ENCODE results near the gene CENPM. TPM values are rescaled to one million over a fixed set of nuclear protein-coding genes. Genes with fewer than 3 reads are reported as not detected.

The CENPM gene
- total RNA-seq, 1 donor from 2014 or later: 13.3 TPM

DNA sequence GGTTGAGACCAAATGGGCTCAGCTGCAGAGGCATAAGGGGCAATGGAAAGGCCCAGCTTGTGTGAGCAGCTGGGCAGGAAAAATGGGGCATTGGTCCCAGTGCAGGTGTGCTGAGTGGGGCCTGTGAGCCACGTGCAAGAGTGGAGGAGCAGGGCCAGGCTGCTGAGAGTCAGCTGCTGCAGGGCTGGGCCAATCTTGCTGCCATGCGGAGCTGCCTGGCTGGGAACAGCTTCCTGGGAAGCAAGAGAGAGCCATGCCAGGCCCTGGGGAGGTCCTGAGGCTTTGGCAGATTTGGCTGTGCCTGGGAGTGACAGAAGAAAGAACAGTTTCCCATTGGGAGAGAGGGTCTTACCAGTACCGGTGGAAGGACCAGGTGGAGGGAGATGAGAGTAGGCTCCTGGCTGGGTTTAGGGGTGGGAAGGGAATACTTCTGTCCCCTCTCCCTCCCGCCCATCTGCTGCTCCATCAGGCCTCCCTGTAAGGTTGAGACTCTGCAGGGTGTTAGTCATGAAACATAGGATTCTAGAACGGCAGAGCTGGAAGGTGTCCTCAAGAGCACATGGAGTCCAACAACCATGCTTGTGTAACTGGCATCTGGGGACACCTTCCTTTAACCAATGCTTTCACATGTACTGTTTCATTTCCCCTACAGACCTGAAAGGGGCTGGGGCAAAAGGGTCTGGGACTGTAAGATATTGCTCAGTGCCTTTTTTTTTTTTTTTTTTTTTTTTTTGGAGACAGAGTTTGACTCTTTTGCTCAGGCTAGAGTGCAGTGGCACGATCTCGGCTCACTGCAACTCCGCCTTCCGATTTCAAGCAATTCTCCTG is 32.7 kb upstream of the CENPM start:
- ChIA-PET CTCF (interaction anchor here (0.6 kb wide), 1 partner anchor 35 kb away, joined by 3 read pairs; no protein-coding TSS in a partner anchor), POLR2A (no interaction called here)
- intact Hi-C loops (cut with micrococcal nuclease): no loop called here

DNA sequence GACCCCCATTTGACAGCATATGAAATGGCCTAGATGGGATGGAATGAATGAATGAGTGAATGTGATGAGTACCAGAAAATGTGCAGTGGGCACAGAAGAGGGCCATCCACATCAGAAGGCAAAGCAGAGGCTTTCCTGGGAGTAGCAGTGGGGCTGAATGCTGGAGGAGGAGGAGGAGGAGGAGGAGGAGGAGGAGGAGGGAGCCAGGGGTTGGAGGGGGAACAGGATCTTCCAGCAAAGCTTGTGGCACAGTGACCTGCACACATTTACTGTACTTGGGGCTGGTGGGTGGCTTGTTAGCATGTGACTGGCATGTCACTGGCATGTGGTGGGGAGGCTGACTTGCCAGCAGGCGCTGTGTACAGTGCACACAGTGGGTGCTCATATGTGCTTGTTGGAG is 31.8 kb upstream of the CENPM start:
- TF ChIP-seq, protein P1, sequence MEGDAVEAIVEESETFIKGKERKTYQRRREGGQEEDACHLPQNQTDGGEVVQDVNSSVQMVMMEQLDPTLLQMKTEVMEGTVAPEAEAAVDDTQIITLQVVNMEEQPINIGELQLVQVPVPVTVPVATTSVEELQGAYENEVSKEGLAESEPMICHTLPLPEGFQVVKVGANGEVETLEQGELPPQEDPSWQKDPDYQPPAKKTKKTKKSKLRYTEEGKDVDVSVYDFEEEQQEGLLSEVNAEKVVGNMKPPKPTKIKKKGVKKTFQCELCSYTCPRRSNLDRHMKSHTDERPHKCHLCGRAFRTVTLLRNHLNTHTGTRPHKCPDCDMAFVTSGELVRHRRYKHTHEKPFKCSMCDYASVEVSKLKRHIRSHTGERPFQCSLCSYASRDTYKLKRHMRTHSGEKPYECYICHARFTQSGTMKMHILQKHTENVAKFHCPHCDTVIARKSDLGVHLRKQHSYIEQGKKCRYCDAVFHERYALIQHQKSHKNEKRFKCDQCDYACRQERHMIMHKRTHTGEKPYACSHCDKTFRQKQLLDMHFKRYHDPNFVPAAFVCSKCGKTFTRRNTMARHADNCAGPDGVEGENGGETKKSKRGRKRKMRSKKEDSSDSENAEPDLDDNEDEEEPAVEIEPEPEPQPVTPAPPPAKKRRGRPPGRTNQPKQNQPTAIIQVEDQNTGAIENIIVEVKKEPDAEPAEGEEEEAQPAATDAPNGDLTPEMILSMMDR (IDR thresholded peaks at IDR 0.05): no peak
- Mint-ChIP-seq H3K4me1 (peaks cover 12% of the 10 kb centered on the region), H3K27ac (no peak overlapping the region), H3K4me3 (no peak overlapping the region), H3K36me3 (ENCODE audit: low read depth) (no peaks in the 10 kb centered on the region), H3K9me3 (no peaks in the 10 kb centered on the region), H3K27me3 (peaks cover 32% of the 10 kb centered on the region)
- ChIA-PET POLR2A (no interaction called here), CTCF (no interaction called here)
- intact Hi-C loops (cut with micrococcal nuclease): no loop called here
- ATAC-seq (ENCODE audit: low read depth) (no peak), DNase-seq (no peak)

More for the DNA sequence above, 32.7 kb upstream of the CENPM start:
- ATAC-seq (ENCODE audit: low read depth): no peak
- Mint-ChIP-seq H3K27me3 (peaks cover 30% of the 10 kb centered on the region), H3K9me3 (no peaks in the 10 kb centered on the region), H3K4me1 (peaks cover 12% of the 10 kb centered on the region), H3K4me3 (no peak overlapping the region), H3K36me3 (ENCODE audit: low read depth) (no peaks in the 10 kb centered on the region), H3K27ac (no peak overlapping the region)
- TF ChIP-seq, protein P1 (IDR thresholded peaks at IDR 0.05): no peak
- DNase-seq: no peak

DNA sequence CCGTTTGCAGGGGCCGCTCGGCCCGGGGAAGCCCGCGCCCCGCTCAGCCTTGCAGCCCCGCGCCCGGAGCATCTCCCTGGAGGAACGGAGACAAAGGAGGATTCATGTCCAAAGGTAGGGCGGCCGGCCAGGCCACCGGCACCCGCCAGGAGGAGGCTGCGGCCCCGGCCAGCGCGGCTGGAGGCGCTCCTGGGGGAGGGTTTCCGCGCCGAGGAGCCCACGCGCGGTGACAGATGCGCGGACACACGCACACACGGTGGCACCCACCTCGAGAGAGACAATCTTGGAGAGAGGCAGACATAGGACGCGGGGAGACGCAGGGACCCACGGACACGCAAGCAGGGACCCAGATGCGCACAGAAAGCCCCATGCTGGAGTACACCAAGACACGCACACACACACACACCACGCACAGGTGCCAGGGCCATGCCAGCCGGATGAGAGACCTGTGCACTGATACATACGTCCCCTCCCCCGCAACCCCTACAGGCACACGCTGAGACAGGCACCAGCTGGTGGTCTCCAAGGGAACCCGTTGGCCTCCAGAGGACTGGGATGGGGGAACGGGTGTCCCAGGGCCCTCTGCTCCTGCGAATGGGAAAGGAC is 30.1 kb upstream of the CENPM start:
- Mint-ChIP-seq H3K27me3 (peaks cover 40% of the 10 kb centered on the region), H3K36me3 (ENCODE audit: low read depth) (no peaks in the 10 kb centered on the region), H3K4me3 (peak overlapping the region; percentile 57), H3K4me1 (peaks cover 12% of the 10 kb centered on the region), H3K9me3 (no peaks in the 10 kb centered on the region), H3K27ac (no peak overlapping the region)
- DNase-seq (no peak), ATAC-seq (ENCODE audit: low read depth) (peak; percentile 18)
- TF ChIP-seq, protein P1 (IDR thresholded peaks at IDR 0.05): no peak
- intact Hi-C loops (cut with micrococcal nuclease): no loop called here
- ChIA-PET CTCF (no interaction called here), POLR2A (interaction anchor here (0.6 to 1.5 kb wide), 3 partner anchors 93 to 156 kb away, joined by 3 to 5 read pairs (median 3); partner anchors contain the start of genes NAGA and SMDT1)

DNA sequence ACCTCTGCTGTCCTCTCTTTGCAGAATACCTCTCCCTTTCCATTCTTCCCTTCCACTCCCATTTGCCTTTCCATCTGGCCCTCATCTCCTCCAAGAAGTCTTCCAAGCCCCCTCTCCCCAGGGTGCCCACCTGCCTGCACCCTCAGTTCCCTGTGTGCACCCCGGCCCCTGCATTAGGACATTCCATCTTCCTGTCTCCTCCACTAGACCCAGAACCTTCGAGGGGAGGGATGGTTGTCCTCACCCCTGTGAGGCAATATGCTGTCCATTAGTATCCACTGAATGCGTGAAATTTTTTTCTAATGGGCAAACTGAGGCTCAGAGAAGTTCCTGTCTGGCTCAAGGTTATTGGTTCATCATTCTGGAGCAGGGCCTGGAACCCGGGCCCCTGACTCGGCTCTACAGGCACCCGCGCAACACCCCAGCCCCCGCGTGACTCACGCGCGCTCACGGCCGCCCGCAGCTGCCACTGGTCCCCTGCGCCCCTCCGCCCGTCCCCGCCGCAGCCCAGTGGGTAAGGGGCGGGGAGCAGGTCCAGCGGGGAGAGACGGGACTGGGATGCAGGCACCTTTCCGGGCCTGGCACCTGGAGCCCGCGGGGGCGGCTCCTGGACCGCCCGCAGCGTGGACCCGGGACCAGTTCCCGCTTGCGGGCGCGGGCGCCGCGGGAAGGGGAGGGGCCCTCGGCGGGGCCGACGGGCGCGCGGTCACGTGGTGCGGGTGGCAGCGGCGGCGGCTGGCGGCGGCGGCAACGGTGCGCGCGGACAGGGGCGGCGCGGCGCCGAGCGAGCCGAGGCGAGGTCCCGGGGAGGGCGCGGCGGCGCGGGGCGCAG is 29.3 kb upstream of the CENPM start:
- POLR2A ChIA-PET: interaction anchor here (0.8 to 1.6 kb wide), 2 partner anchors 22 to 103 kb away, joined by 3 to 6 read pairs; partner anchors contain the start of genes SMDT1 and WBP2NL

More for the DNA sequence above, 29.3 kb upstream of the CENPM start:
- TF ChIP-seq, protein P1 (IDR thresholded peaks at IDR 0.05): no peak
- intact Hi-C loops (cut with micrococcal nuclease): no loop called here
- Mint-ChIP-seq H3K36me3 (ENCODE audit: low read depth) (no peaks in the 10 kb centered on the region), H3K4me3 (peak overlapping the region; percentile 49), H3K27me3 (peaks cover 44% of the 10 kb centered on the region), H3K4me1 (peaks cover 12% of the 10 kb centered on the region), H3K27ac (no peak overlapping the region), H3K9me3 (no peaks in the 10 kb centered on the region)
- ATAC-seq (ENCODE audit: low read depth) (peak; percentile 75), DNase-seq (peak; percentile 60)
- CTCF ChIA-PET: no interaction called here

Measured in activated B cell treated with CpG ODN at 0.5 μM for 24 hours (primary cell).